ENCODE results near the gene TLE5.

- TF ChIP-seq EP300 (IDR thresholded peaks at IDR 0.05) (no peak), CTCF (IDR thresholded peaks at IDR 0.05) (no peak)
These were observed 16.2 kb downstream of the TLE5 start for GRCh38 chr19:3045885-3046697.

Data from tibial nerve (tissue), 4 donors.